ENCODE data around the gene RSPH6A.

RSPH6A gene

DNA sequence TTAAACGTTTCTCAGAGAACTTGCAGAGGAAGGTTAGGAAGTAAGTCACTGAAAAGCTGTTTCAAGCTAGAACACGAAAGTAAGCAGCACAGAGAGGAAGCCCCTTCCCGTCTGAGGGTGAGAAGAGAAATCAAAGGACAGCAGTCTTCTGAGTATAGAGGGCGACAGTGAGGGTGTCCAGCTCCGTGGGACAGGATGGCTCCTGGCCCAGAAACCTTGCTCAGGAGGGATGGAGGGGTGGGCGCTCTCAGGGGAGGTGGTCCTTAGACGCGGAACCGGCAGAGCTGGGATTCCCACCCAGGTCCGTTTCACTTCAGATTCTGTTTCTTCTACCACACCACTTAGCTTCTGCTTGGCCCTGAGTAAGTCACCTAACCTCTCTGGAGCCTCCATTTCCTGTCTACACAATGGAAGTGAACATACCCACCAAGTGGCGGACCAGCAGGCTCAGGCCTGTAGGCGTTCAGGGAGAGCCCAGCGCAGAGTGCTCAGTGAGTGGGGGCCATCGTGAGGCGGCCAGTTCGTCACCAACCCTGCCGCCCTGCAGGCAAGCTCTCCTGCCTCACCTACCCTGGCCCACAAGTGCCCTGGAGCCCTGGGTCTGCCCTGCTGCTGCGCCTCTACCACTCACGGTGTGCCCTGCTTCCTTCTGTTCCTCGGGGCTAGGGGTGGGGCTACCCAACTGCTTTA, 5.5 kb upstream of the RSPH6A start:
- Histone ChIP-seq H3K36me3 (replicated peaks) (peaks cover 38% of the 10 kb centered on the region), H3K4me3 (ENCODE audit: low read depth, low read length) (no peak overlapping the region), H3K27me3 (replicated peaks) (no peaks in the 10 kb centered on the region), H3K27ac (no peak overlapping the region)
- TF ChIP-seq, protein P1, sequence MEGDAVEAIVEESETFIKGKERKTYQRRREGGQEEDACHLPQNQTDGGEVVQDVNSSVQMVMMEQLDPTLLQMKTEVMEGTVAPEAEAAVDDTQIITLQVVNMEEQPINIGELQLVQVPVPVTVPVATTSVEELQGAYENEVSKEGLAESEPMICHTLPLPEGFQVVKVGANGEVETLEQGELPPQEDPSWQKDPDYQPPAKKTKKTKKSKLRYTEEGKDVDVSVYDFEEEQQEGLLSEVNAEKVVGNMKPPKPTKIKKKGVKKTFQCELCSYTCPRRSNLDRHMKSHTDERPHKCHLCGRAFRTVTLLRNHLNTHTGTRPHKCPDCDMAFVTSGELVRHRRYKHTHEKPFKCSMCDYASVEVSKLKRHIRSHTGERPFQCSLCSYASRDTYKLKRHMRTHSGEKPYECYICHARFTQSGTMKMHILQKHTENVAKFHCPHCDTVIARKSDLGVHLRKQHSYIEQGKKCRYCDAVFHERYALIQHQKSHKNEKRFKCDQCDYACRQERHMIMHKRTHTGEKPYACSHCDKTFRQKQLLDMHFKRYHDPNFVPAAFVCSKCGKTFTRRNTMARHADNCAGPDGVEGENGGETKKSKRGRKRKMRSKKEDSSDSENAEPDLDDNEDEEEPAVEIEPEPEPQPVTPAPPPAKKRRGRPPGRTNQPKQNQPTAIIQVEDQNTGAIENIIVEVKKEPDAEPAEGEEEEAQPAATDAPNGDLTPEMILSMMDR (IDR thresholded peaks at IDR 0.05; ENCODE audit: low read depth, low read length, missing control alignments), result peak; percentile 10
- DNase-seq, result no peak
- in situ Hi-C loops (cut with HindIII; ENCODE audit: low pct_ligation_motif_present, low sequenced_read_pairs), result no loop called here

DNA sequence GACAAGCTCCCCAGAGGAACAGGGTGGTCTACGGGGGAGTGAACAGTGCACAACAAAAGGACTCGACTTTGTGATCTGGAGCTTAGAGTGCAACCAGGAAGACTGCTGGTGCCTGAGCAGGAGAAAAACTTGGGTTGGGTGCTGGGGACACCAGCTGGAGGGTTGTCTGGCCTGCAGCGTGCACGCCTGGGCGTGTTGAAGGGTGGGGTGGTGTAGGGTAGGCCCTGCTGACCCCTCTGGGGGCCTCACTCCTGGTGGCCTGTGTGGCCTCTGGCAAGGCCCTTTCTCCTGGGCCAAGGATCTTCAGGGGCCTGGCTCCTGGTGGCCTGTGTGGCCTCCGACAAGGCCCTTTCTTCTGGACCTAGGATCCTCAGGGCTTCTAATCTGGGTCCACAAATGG, 4.7 kb upstream of the RSPH6A start:
- peaks cover 31% of the 10 kb centered on the region for H3K36me3 ChIP-seq (replicated peaks)
- TF ChIP-seq, protein P1 (IDR thresholded peaks at IDR 0.05; ENCODE audit: low read depth, low read length, missing control alignments), result no peak
- H3K27ac ChIP-seq, result no peak overlapping the region
- no peaks in the 10 kb centered on the region for H3K27me3 ChIP-seq (replicated peaks)
- no peak for DNase-seq
- in situ Hi-C loops (cut with HindIII; ENCODE audit: low pct_ligation_motif_present, low sequenced_read_pairs), result no loop called here
- no peak overlapping the region for H3K4me3 ChIP-seq (ENCODE audit: low read depth, low read length)

DNA sequence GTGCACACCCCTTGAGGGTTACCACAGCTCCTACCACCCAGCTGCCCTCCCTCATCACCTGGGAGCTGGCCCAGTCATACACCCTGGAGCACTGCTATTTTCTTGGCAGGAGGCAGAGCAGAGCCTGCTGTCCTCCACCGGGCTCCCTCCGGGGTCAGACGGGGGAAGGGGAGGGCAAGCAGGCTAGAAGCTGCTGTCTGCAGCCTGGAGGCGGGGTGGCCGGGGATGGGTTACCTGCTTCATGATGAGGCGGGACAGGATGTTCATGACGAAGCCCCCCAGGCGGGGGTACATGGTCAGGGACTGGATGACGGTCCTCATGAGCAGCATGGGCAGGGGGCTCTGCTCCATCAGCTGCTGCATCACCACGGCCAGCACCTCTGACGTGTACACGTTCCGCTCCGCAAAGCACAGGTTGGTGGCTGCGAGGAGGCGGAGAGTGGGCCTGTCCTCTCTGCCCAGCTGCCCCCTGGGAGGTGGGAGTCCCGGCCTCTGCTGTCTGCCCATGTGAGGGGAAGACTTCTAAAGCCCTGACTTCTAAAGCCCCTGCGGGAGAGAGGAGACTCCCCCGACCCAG, 2.7 kb upstream of the RSPH6A start:
- TF ChIP-seq, protein P1 (IDR thresholded peaks at IDR 0.05; ENCODE audit: low read depth, low read length, missing control alignments), result no peak
- Histone ChIP-seq H3K4me3 (ENCODE audit: low read depth, low read length) (no peak overlapping the region), H3K27ac (no peak overlapping the region), H3K36me3 (replicated peaks) (peaks cover 17% of the 10 kb centered on the region), H3K27me3 (replicated peaks) (no peaks in the 10 kb centered on the region)
- in situ Hi-C loops (cut with HindIII; ENCODE audit: low pct_ligation_motif_present, low sequenced_read_pairs), result no loop called here
- DNase-seq, result no peak

DNA sequence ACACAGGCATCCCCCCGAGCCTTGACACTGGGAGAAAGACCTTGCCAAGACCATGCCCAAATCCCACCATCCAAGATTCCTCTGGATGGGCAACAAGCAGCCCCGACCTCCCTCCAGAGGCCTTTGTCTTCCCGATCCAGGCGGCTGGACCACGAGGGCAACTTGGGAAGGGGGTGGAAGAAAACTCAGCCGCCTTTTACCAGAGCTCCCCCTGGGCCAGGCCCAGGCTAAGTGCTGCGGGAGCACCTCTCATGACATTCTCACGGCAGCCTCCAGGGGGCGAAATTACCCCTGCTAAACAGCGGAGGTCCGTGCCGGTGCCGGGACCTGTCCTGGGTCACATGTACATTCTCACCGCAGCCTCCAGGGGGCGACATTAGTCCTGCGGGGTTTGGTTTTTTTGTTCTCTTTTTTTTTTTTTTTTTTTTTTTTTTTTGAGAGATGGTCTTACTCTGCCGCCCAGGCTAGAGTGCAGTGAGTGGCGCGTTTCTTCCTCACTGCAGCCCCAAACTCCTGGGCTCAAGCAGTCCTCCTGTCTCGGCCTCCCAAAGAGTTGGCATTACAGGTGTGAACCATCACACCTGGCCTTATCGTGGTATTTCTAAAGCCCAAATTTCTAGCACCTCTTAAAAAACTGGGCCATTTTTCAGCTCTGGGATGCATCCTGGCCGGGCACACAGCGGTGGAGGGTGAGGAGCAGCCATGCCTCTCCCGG, 2.1 kb upstream of the RSPH6A start:
- peak; percentile 92 for DNase-seq
- in situ Hi-C loops (cut with HindIII; ENCODE audit: low pct_ligation_motif_present, low sequenced_read_pairs), result no loop called here
- Histone ChIP-seq H3K27ac (no peak overlapping the region), H3K4me3 (ENCODE audit: low read depth, low read length) (no peak overlapping the region), H3K27me3 (replicated peaks) (no peaks in the 10 kb centered on the region), H3K36me3 (replicated peaks) (peaks cover 14% of the 10 kb centered on the region)
- TF ChIP-seq, protein P1 (IDR thresholded peaks at IDR 0.05; ENCODE audit: low read depth, low read length, missing control alignments), result peak; percentile 95

GRCh38 chr19:45816236-45817009, 1.3 kb upstream of the RSPH6A start:
- Histone ChIP-seq H3K27ac (no peak overlapping the region), H3K36me3 (replicated peaks) (peaks cover 14% of the 10 kb centered on the region), H3K4me3 (ENCODE audit: low read depth, low read length) (no peak overlapping the region), H3K27me3 (replicated peaks) (no peaks in the 10 kb centered on the region)
- DNase-seq, result no peak
- in situ Hi-C loops (cut with HindIII; ENCODE audit: low pct_ligation_motif_present, low sequenced_read_pairs), result no loop called here
- TF ChIP-seq, protein P1 (IDR thresholded peaks at IDR 0.05; ENCODE audit: low read depth, low read length, missing control alignments), result no peak

All from brain microvascular endothelial cell (primary cell).